Fibroblast of skin of right biceps (primary cell): ENCODE data around the gene OSBPL1A.

Experiments used
- DNase-seq: peaks from one replicate; pipeline ENCODE4 v3.0.0-alpha.2; 2013

Gene OSBPL1A

DNA sequence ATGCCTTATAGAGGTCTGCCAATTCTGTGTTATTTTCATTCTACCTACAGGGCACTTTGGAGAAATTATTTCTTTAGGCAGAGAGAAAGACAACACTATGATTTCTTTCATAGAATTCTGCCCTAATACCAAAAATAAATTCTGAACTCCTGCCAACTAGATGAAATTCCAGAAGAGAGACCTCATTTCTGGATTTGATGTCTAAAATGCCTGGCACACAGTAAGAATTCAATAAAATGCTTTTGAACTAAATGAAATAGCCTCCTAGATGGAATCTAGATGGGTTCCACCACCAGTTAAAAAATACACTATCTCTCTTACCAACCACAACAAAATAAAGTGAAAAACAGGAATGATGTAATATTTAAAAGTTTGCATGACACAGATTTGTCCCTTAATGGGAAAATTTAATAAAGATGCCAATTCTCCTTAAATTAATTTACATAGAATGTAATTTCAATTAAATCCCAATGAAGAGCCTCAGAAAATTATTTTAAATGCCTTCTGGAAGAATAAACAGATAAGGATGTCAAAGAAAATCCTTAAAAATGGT, 75.0 kb downstream of the OSBPL1A start:
- DNase-seq = peak; percentile 69

DNA sequence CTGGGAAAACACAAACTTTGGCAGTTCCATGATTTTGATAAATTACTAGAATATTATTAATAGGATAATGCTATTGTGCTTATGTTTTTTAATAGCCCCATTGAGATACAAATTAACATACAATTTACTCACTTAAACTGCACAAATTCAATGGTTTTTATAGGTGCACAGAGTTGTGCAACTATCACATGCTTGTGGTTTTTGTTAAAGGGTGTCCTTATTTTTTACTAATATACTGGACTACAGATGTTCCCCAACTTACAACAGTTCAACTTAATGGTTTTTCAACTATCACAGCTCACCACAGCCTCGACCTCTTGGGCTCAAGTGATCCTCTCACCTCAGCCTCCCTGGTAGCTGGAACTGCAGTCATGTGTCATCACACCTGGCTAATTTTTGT, 76.6 kb downstream of the OSBPL1A start:
- no peak for DNase-seq

DNA sequence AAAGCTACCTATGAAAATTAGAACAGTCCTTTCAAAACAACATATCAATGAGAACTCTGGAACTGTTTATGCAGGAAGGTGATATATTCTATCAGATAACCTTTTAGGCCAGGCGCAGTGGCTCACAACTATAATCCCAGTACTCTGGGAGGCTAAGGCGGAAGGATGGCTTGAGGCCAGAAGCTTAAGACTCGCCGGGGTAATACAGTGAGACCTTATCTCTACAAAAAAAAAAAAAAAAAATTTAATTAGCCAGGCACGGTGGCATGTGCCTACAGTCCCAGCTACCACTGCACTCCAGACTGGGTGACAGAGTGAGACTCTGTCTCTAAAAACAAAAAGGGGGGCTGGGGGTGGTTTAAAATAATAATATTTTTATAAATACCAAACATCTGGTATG, 77.9 kb downstream of the OSBPL1A start:
- DNase-seq = no peak

DNA sequence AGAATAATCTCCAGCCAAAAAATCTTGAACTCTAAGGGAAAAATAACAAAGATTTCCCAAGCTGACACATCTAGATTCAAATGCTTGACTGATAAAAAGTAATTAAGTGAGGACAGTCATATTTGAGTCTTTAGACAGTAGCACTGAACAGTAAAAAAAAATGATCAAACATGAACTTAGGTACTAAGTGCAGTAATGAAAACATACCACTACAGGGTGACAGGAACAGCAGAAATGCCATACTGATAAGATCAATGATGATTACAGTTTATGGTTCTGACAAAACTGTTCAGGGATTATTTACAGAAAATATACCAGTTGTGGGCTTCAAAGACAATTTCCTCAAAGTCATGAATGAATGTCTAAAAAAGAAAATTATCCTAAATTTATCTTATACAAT, 80.3 kb downstream of the OSBPL1A start:
- no peak for DNase-seq

DNA sequence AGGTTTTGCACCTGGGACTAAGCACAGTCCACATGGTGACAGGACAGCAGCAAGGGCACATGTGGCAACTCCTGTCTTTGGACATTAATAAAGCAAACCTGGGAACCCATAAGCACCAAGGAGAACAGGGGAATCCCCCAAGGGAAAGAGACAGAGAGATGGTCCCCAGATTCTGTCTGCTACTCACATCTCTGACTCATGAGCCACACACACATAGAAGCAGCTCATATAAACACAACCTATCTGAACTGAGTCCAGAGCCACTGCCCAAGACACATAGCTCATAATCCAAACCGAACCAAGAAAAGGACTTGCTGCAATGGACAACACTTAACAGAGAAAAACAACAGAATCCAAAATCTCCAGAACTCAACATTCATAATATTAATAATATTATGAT, 82.5 kb downstream of the OSBPL1A start:
- peak; percentile 5 for DNase-seq

DNA sequence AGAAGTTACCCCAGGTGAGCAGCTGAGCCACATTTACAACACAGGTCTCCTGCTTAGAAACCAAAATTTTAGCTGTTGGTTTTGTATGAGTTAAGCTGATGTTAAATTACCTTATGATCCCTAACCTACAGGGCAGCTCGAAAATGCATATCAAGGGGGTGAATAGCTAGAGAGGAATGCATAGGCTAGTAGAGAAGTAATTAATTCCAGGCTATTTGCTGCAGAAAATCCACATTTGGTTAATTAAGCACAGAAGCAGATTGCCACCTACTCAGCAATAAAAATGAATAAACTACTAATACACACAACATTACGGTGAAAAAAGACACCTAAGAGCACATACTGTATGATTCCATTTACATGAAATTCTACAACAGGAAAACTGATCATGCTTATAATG, 91.4 kb downstream of the OSBPL1A start:
- peak; percentile 44 for DNase-seq

DNA sequence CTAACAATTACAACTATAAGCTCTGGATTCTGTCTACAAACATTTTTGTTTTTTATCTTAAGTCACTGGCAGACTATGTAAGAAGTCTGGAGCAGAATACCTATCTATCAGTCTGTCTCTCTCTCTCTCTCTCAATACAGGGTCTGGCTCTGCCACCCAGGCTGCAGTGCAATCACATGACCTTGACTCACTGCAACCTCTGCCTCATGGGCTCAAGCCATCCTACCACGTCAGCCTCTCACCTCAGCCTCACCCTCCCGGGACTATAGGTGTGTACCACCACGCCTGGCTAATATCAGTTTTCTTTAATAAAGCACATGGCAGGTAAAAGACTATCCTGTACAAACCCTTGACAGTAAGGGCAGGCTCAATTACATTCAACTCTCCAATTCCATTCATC, 96.9 kb downstream of the OSBPL1A start:
- no peak for DNase-seq

DNA sequence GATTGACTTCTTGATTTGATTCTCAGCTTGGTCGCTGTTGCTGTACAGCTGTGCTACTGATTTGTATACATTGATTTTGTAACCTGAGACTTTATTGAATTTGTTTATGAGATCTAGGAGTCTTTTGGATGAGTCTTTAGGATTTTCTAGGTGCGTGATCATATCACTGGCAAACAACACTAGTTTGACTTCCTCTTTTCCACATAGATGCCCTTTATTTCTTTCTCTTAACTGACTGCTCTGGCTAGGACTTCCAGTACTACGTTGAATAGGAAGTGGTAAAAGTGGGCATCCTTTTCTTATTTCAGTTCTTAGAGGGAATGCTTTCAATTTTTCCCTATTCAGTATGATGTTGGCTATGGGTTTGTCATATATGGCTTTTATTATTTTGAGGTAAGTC, 101.3 kb downstream of the OSBPL1A start:
- no peak for DNase-seq

DNA sequence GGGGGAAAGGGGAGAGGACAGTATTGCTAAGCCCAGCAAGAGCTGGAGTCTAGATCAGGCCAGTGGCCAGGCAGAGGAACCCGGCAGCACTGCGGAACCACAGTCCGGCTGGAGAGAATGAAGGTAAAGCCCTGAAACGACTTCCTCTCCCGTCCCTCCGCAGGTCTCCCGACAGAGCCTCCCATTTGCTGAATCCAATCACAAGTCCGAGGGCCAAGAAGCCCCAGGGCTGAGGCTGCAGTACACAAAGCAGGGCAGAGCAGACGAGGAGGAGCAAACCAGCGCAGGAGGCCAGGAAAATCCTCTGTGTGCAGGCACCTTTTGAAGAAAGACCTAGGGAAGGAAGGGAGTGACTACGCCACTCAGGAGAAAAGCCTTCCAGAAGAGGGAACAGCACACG, 104.4 kb downstream of the OSBPL1A start:
- DNase-seq = no peak

DNA sequence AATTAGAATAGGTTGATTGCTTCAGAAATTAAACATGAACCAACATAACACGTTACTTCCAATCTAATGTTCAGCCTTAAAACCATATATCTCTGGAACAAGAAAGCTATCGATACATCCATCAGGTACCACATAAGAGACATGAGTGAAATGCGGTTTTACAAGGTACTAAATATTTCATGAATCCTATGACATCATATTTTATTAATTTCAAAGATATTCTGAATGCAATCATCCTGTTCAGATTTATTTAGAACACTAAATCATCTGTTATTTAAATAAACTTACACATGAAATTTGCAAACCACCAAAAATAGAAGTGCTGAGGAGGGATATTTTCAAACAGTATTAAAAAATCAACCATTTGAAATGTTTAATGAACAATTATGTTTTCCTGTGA, 119.0 kb downstream of the OSBPL1A start:
- no peak for DNase-seq

DNA sequence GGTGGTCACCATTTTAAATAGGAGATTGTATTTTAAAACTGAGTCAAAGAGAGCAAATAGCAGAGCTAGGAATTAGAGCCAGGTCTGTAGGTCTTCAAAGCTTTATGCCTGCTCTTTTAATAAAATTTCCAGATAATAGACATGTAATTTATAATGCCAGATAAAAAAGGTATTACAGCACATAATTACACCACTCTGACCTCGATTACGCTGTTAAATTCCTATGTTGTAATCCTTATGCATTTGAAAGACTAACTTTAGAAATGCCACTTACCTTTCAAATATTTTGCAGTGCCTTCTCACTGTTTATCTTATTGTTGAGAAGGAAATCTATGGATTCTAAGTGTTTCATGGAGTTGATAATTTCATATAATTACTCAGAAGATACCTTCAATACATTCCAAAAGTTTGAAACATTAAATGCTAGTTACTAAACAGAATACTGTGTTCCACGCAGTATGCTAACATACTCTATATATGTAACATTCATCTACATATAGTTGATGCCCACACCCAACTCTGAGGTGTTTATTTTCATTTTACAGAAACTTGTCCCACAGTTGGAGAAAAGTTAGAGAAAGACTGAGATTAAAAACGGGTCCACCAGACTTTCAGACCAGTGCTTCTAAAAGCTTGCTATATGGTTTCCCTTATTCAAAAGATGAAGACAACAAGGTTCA, 120.0 kb downstream of the OSBPL1A start:
- no peak for DNase-seq

DNA sequence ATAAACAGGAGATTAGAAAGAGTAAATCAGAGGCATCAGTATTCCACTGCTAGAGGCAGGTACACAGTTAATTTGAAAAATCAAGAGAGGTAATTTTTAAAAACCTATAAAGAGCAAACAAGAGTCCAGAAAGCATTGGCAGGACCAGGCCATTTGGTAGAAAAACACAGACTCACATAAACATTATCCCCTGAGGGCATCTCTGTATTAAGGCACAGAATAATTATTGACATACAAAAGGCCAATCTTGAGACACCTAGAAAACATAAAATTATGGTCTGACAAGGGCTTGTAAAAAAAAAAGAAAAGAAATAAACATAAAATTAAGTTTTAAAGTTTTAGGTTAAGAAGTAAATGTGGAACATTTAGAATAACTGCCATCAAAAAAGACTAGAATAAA, 120.6 kb downstream of the OSBPL1A start:
- no peak for DNase-seq

DNA sequence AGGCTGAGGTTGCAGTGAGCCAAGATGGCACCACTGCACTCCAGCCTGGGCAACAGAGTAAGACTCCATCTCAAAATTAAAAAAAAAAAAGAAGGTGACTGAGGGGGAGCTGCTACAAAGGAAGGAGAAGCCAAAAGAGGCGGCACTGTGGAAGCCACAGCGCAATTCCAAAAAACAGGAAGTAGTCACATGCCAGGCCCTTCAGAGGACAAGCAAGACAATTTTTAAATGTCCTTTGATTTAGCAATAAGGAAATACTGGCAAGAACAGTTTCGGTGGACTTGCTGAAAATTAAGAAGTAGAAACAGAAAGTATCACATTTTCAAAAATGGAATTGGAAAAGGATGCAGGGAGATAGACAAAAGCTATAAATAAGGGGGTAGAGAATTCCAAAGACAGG, 122.8 kb downstream of the OSBPL1A start:
- no peak for DNase-seq

DNA sequence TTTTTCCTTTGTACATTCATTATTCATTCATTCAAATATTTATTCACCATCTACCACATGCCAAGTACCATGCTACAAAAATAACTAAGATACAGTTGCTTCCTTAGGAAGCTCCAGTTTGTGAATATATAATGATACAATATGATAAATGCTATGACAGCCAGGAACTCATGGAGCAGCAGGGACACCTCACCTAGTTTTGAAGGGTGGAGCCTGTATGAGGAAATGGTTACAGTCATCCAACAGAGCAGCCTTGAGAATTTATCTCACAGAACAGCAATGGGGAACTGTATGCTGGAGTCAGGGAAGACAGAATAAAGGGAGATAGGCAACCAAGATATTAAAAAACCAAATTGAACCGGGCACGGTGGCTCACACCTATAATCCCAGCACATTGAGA, 124.0 kb downstream of the OSBPL1A start:
- DNase-seq = peak; percentile 18

DNA sequence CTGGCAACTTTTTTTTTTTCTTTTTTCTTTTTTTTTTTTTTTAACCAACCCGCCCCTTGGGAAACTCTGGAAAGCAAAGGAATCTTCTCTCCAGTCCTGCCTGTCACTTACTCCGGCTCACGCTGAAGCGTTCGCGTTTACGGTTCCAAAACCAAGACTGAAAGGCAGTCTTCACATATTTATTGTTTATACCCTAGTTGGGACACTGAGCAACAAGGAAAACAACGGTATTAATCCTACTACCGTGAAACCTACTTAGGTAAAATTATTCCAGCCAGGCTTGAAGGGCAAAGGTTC, 125.4 kb downstream of the OSBPL1A start:
- DNase-seq = no peak

DNA sequence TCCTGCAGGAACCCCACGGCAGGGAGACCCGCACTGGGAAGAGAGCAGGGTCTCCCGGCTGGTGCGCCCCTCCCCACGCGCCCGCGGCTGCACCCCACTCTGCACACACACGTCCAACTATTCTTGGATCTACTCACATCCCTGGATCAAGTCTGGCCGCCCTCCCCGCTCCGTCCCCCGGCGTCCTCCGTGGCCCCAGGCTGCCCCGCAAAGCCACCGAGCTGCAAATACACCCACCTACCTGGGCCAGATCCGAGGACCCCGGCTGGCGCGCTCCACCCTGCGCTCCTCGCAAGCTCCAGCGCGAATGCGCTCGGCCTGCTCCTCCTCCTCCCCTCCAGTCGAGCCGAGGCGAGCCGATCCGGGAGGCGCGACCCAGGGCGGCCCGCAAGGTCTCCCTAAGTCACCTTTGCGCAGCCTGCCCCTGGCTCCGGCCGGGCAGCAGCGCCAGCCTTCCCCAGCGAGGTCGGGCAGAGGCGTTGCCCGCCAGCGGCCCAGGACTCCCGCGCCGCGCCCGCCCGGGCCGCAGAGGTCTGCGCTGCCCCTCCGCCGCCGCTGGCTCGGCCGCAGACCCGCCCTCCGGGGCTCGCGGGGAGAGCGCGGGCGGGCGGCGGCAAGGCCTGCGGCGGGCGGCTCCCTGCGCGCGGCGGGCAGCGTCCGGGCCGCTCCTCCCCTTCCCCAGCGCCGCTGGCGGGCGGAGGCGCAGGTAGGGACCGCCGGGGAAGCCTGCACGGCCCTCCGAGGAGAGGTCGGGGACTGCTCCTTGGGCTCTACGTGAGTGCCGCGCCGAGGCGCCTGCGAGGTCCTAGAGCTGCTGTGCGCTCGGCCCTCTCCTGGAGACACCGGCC, 126.0 kb downstream of the OSBPL1A start:
- peak; percentile 86 for DNase-seq

DNA sequence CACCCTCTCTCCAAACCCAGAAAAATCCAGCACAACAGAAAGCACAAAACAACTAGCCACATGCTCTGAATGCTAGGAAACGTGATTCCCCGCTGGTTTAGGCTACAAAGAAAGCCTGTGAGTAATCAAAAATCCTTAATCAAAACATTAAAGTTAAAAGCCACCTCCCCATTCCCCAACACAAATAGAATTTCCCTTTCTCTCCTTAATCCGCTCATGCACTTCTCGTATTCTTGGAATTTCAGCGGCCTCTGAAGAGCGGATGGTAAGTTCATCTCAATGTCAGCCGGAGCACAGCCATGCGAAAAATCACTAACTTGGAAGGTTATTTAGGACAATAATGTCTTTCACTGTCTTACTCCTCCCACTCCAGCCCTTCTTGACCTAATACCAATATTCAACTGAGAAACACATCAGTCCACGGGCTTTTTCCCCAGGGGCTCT, 126.7 kb downstream of the OSBPL1A start:
- DNase-seq = peak; percentile 54

DNA sequence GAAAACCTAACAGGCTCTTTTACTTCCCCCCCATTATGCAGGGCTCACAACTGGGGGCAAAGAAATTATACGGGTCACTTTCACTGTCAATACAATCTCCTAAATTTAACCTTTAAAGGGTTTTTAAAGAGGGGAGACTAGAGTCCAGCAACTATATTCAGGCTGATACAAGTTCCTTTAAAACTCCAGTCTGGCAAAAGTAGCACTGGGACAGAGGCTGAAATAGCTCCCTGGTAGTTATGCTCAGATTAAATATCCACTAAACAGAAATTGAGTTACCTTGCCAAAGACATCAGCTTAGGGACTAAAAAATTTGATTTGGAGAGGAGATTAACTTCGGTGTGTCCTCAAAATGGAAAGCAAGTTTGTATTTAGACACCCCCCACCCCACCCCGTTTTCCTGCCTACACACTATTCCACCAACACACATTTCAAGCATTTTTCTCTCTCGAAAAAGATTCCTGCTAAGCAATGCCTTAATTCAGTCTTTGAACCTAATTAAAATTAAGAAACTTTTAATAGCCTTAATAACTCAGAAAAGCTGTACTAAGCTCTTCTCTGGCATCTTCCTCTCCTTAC, 127.2 kb downstream of the OSBPL1A start:
- DNase-seq = no peak

DNA sequence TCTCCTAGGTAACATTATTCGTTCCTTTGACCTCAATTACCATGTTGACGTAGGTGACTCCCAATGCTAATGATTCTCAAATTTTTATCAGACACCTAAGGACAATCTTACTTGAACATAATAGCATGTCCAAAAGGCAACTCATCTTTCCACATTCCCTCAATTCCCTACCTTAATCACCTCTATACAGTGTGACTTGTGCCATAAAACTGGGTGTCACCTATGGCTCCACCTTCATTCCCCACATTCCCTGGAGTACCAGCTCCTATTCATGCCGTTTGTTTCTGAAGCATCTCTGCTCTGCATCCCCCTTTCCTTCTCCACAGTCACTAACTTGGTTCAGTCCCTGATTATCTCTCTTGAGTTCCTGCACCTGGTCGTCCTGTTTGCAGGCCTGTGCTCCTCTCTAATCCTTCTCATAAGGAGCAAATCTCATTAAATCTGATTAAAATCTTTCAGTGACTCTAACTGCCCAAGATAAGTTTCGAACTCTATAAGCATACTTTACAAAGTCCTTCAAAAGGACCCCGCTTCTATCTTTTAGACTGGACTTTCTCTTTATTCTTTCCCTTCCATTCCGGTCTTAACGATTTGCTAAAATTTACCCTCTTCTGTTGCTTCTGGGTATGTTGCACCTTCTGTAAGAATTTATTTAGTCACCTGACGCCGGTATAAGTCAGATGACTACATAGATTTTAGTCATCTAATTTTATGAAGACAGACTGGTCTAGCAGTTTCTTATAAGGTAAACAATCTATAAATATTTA, 128.7 kb downstream of the OSBPL1A start:
- no peak for DNase-seq

DNA sequence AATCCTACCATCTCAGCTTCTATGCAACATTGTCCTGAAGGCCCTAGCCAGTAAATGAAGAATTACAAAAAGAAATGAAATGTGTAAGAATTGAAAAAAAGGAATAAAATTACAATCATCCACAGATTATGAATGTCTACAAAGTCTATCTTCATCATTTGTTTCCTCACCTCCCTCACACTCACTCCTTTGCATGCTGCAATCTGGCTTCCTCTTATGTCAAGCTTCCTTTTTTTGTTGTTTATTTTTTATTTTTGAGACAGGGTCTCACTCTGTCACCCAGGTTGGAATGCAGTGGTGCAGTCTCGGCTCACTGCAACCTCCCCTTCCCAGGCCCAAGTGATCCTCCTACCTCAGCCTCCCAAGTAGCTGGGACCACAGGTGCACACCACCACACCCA, 129.7 kb downstream of the OSBPL1A start:
- no peak for DNase-seq

DNA sequence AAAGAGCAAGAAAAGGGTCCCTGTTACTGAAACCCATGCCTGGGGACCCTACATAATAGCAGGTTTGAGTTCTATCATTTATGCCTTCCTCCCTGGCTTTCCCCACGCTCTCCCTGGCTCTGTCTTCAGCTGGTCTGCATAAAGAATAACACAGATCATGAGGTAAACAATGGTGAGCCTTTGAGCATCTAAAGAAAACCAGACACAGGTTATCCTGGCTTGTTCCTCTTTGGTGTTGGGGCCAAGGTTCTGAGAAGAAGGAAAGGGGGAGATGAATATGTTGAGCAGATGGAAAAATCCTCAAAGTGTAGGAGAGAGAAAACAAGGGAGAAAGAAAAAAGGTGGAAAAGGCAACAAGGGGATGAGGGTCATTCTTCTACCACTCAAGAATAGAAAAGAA, 131.5 kb downstream of the OSBPL1A start:
- DNase-seq = no peak

DNA sequence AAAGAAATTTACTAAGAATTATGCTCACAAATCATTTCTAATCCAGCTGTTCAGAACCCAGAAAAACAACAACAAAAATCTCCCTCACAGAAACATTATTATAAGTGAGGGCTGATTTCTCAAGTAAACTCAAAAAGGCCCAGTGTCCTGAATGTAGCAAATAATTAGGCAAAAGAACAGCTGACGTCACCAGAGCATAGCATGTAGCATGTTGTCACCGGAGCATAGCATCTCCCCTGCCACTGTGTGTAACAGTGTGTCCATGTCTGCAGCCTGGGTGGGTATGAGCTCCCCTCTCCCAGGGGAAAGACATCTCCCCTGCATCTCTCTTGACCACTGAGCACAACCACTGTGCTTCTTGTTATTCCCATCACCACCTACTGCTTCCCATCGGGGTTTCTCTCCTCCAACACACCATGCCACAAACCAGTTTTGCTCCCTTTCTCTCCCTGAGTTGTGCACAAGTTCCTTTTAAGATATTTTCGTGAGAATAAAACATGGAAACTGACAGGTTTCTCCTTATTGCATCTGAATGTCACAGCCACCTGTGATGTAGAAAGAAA, 132.0 kb downstream of the OSBPL1A start:
- DNase-seq = no peak

DNA sequence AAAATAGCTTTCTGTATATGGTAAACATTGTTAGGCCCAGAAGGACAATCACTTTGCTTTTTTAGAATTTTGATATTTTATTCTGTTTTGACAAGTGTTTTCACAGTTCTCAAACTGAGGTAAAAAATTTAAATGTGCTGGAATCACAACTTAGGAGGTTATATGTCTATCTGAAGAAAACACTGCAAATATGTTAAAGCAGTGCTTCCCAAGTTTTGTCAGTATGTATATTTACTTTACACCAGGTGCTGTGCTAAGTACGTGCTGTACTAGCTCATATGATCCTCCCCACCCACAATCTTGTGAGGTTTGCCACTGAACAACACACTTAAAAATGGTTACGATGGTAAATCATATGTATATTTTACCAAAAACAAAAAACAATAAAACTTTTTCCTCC, 134.6 kb downstream of the OSBPL1A start:
- DNase-seq = no peak
